CD14-positive monocyte (primary cell): Measurements from ENCODE around the gene MYL6. TPM values are rescaled to one million over a fixed set of nuclear protein-coding genes. Genes with fewer than 3 reads are reported as not detected.
A peak's percentile ranks its signal among the peaks of the same experiment; 100 is the strongest.

Source experiments
- DNase-seq, 3 donors: peaks; one replicate each; pipeline ENCODE4 v3.0.0-alpha.2; 2011 to 2022
- H2AFZ ChIP-seq: 2 replicates; pipeline ENCODE4 v1.6.0; 2012; ENCODE audit warnings: mild to moderate bottlenecking, low read depth, low read length, inconsistent platforms; ENCODE audit not compliant: insufficient read depth, poor library complexity, severe bottlenecking
- H3K27ac ChIP-seq, 2 donors: 1 replicate in 1 of 2; 2 replicates in 1 of 2; pipeline ENCODE4 v1.5.1; 2012 to 2013; ENCODE audit warnings: low read length in 2 of 2, control low read depth in 1 of 2, inconsistent platforms in 1 of 2, low read depth in 1 of 2, mild to moderate bottlenecking in 1 of 2
- H3K27me3 ChIP-seq, 2 donors: one replicate each; pipeline versions ENCODE4 v1.6.0 to v1.6.1; 2011 to 2013; ENCODE audit warnings: low read length in 2 of 2; ENCODE audit not compliant: control insufficient read depth in 2 of 2, insufficient read depth in 2 of 2
- H3K36me3 ChIP-seq, 2 donors: replicated peaks in 1 of 2; 1 replicate in 1 of 2; 2 replicates in 1 of 2; pipeline versions ENCODE4 v1.5.1 to v1.6.1; 2012 to 2013; ENCODE audit warnings: low read length in 2 of 2, control low read depth in 1 of 2, inconsistent platforms in 1 of 2, mild to moderate bottlenecking in 1 of 2; ENCODE audit not compliant: insufficient read depth in 2 of 2, control insufficient read depth in 1 of 2
- H3K4me1 ChIP-seq, 2 donors: 1 replicate in 1 of 2; 2 replicates in 1 of 2; pipeline versions ENCODE4 v1.5.1 to v1.6.1; 2012 to 2013; ENCODE audit warnings: low read length in 2 of 2, control low read depth in 1 of 2, inconsistent platforms in 1 of 2, mild to moderate bottlenecking in 1 of 2, moderate library complexity in 1 of 2; ENCODE audit not compliant: insufficient read depth in 2 of 2, control insufficient read depth in 1 of 2
- H3K4me2 ChIP-seq: replicated peaks from 2 replicates; pipeline ENCODE3; 2012; ENCODE audit warnings: low read length, moderate library complexity, mild to moderate bottlenecking; ENCODE audit not compliant: poor library complexity, severe bottlenecking; ENCODE audit errors: extremely low read depth
- H3K4me3 ChIP-seq, 3 experiments: fragments of 200-600 bp in 1 of 3; sonication (generic) in 1 of 3; replicated peaks in 1 of 3; 1 replicate in 2 of 3; 2 replicates in 1 of 3; pipeline ENCODE4 v1.5.1; 2011 to 2013; ENCODE audit warnings: low read length in 3 of 3, mild to moderate bottlenecking in 3 of 3, control low read depth in 2 of 3, low read depth in 2 of 3, inconsistent platforms in 1 of 3, moderate library complexity in 1 of 3
- H3K79me2 ChIP-seq: 2 replicates; pipeline ENCODE4 v1.6.0; 2012; ENCODE audit warnings: mild to moderate bottlenecking, control low read depth, inconsistent platforms, low read length, moderate library complexity; ENCODE audit not compliant: insufficient read depth
- H3K9ac ChIP-seq: 2 replicates; pipeline ENCODE4 v1.6.0; 2017; ENCODE audit warnings: low read length, mild to moderate bottlenecking; ENCODE audit not compliant: insufficient read depth, poor library complexity, severe bottlenecking
- H3K9me3 ChIP-seq, 2 donors: replicated peaks in 1 of 2; 1 replicate in 1 of 2; 2 replicates in 1 of 2; pipeline versions ENCODE4 v1.5.1 to v1.6.1; 2012 to 2013; ENCODE audit warnings: low read length in 2 of 2, control low read depth in 1 of 2; ENCODE audit not compliant: control insufficient read depth in 1 of 2, insufficient read depth in 1 of 2
- H4K20me1 ChIP-seq: 2 replicates; pipeline ENCODE4 v1.6.0; 2012; ENCODE audit warnings: mild to moderate bottlenecking, low read length, control low read depth, moderate library complexity; ENCODE audit not compliant: insufficient read depth
- H3K27ac Mint-ChIP-seq, 7 donors: one replicate each; pipeline ENCODE4 v1.8.0; 2020; ENCODE audit warnings: mild to moderate bottlenecking in 7 of 7, mixed read lengths in 7 of 7, moderate library complexity in 6 of 7, inconsistent platforms in 2 of 7
- H3K27me3 Mint-ChIP-seq, 3 donors: one replicate each; pipeline ENCODE4 v1.8.0; 2021 to 2022; ENCODE audit warnings: low read depth in 3 of 3, mild to moderate bottlenecking in 3 of 3, mixed read lengths in 3 of 3, moderate library complexity in 3 of 3, inconsistent platforms in 1 of 3
- H3K36me3 Mint-ChIP-seq, 2 donors: one replicate each; pipeline ENCODE4 v1.8.0; 2020; ENCODE audit warnings: mixed read lengths in 2 of 2, inconsistent platforms in 1 of 2, mild to moderate bottlenecking in 1 of 2
- H3K4me1 Mint-ChIP-seq: one replicate; pipeline ENCODE4 v1.8.0; 2020; ENCODE audit warnings: mild to moderate bottlenecking, mixed read lengths
- H3K4me3 Mint-ChIP-seq, 2 donors: one replicate each; pipeline ENCODE4 v1.8.0; 2020; ENCODE audit warnings: mild to moderate bottlenecking in 2 of 2, mixed read lengths in 2 of 2, moderate library complexity in 1 of 2
- H3K9me3 Mint-ChIP-seq, 7 donors: one replicate each; pipeline ENCODE4 v1.8.0; 2020 to 2022; ENCODE audit warnings: mixed read lengths in 7 of 7, mild to moderate bottlenecking in 6 of 7, moderate library complexity in 6 of 7, inconsistent platforms in 2 of 7
- WGBS: methylation state at CpG from one replicate; pipeline ENCODE4 v1.1.5; 2013; ENCODE audit warnings: missing lambda C conversion rate; ENCODE audit not compliant: insufficient coverage; 5-methylcytosine and 5-hydroxymethylcytosine counted together
- intact Hi-C, 2 donors: fragments of 100-400 bp; cut with micrococcal nuclease; formaldehyde crosslinking; loops; one replicate each; pipeline versions ENCODE4 v1.15.0 to v1.15.1; 2023
- polyA plus RNA-seq, 3 donors: library from polyadenylated mRNA; depleted of rRNA in 1 of 3; unstranded in 2 of 3; stranded (reverse) in 1 of 3; fragments of 300-500 nt in 2 of 3; fragments of >200 nt in 1 of 3; fragmentation: Illumina TruSeq in 2 of 3; gene quantifications; 1 replicate in 2 of 3; 2 replicates in 1 of 3; pipeline ENCODE4 v1.2.3, GENCODE V29; 2012 to 2021
- TF ChIP-seq, protein P1 (sequence below): fragments of 200-600 bp; IDR thresholded peaks from one replicate; pipeline ENCODE4 v1.8.0; 2022; ENCODE audit warnings: antibody characterized with exemption, mild to moderate bottlenecking

Gene MYL6
- polyA plus RNA-seq, 3 donors: 1,962 to 3,939 (median 3,189) TPM

DNA sequence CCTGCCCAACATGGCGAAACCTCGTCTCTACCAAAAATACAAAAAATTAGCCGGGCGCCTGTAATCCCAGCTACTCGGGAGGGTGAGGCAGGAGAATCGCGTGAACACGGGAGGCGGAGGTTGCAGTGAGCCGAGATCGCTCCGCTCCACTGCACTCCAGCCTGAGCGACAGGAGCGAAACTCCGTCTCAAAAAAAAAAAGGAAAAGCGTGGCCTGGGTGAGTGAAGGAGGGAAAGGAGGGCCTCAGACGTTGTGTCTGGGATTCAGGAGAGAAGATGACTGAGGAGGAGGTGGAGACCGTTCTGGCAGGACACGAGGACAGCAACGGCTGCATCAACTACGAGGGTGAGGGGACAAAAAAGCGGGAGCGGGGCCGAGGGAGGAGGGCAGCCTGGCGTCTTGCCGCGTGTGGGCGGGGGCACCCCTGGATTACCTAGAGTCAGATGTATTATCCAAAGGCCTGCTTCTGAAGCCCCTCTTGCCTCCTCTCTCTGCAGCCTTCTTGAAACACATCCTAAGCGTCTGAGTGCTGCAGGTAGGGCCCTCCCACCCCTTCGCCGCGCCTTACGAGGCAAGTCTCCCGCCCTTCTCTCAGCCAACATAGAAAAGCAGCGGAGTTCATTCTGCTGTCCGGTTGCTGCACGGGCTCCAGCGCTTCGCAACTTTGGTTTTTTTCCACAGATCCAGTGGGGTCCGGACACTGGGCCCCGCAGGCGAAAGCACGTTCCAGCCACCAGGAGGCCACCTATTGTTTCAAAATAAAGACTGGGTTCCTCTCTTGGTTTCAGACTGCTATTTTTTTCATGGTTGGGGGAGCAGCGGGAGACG is 744 bp upstream of the MYL6 start:
- H3K27me3 ChIP-seq: no peaks in the 10 kb centered on the region
- H3K4me1 Mint-ChIP-seq: peaks cover 47% of the 10 kb centered on the region
- TF ChIP-seq, protein P1, sequence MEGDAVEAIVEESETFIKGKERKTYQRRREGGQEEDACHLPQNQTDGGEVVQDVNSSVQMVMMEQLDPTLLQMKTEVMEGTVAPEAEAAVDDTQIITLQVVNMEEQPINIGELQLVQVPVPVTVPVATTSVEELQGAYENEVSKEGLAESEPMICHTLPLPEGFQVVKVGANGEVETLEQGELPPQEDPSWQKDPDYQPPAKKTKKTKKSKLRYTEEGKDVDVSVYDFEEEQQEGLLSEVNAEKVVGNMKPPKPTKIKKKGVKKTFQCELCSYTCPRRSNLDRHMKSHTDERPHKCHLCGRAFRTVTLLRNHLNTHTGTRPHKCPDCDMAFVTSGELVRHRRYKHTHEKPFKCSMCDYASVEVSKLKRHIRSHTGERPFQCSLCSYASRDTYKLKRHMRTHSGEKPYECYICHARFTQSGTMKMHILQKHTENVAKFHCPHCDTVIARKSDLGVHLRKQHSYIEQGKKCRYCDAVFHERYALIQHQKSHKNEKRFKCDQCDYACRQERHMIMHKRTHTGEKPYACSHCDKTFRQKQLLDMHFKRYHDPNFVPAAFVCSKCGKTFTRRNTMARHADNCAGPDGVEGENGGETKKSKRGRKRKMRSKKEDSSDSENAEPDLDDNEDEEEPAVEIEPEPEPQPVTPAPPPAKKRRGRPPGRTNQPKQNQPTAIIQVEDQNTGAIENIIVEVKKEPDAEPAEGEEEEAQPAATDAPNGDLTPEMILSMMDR: peak; percentile 58
- peaks cover 27 to 28% of the 10 kb centered on the region in 2 donors for H3K36me3 ChIP-seq
- H3K79me2 ChIP-seq: peaks cover 50% of the 10 kb centered on the region
- peak overlapping the region; percentile 86 for H3K4me2 ChIP-seq
- no peaks in the 10 kb centered on the region for H3K9me3 ChIP-seq
- peak overlapping the region; percentile 61 for H3K9ac ChIP-seq
- DNase-seq: peak; percentile 68 to 76 (median 69)
- H2AFZ ChIP-seq: peak overlapping the region; percentile 88
- H3K27ac Mint-ChIP-seq: peak overlapping the region; percentile 97 to 99 (median 98)
- intact Hi-C loops: loop anchor here (2.0 kb wide), 4 partner anchors 31 to 65 kb away; partner anchors contain the start of genes SMARCC2 (in 1 of the 2) and ZC3H10 (in 1 of the 2)
- H3K27me3 Mint-ChIP-seq: peaks cover 0 to 3% (median 2%) of the 10 kb centered on the region in 3 donors
- WGBS: 2% methylated on average over 34 of the region's 45 CpGs
- H3K4me3 Mint-ChIP-seq: peak overlapping the region; percentile 97 to 99
- peaks cover 38% of the 10 kb centered on the region for H4K20me1 ChIP-seq
- peak overlapping the region; percentile 35 to 96 (median 77) for H3K4me3 ChIP-seq
- H3K9me3 Mint-ChIP-seq: no peaks in the 10 kb centered on the region
- peaks cover 43 to 53% of the 10 kb centered on the region in 2 donors for H3K4me1 ChIP-seq
- peaks cover 28 to 30% of the 10 kb centered on the region in 2 donors for H3K36me3 Mint-ChIP-seq
- peak overlapping the region; percentile 80 to 90 for H3K27ac ChIP-seq

DNA sequence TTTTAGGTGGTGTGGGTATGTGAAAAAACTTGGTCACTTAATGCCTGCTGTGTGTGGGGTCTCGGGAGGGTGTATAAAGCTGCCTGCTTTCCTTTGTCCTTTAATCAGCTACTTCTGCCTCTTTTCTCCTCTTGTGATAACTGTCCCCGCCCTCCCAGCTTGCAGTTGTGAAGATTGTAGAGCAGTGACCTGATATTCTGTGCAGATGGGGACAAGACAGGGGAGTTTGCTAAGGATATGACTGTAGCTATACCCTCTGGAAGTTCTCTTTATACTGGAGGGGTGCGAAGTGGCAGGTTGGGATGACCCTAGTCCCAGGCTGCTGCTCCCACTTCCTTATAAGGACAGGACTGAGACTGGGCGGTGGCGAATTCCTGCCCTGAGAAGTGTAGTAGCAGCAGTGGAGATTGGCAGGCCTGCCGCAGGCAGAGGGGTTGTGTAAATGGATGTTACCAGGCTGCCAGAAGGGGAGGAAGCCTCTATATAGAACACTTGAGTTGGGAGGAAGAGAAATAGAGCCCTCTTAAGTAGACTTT is 835 bp downstream of the MYL6 start:
- H3K9ac ChIP-seq: peak overlapping the region; percentile 85
- peaks cover 0 to 3% (median 2%) of the 10 kb centered on the region in 3 donors for H3K27me3 Mint-ChIP-seq
- TF ChIP-seq, protein P1: no peak
- peak in 2 of 3 donors; percentile 58 to 59 for DNase-seq
- H4K20me1 ChIP-seq: peaks cover 54% of the 10 kb centered on the region
- no peaks in the 10 kb centered on the region for H3K9me3 Mint-ChIP-seq
- H3K4me1 ChIP-seq: peaks cover 35 to 43% of the 10 kb centered on the region in 2 donors
- peak overlapping the region; percentile 35 for H2AFZ ChIP-seq
- peak overlapping the region; percentile 97 to 99 for H3K4me3 Mint-ChIP-seq
- peaks cover 36% of the 10 kb centered on the region for H3K4me1 Mint-ChIP-seq
- H3K4me2 ChIP-seq: peak overlapping the region; percentile 95
- peak overlapping the region; percentile 97 to 99 (median 98) for H3K27ac Mint-ChIP-seq
- peaks cover 41 to 43% of the 10 kb centered on the region in 2 donors for H3K36me3 ChIP-seq
- H3K27ac ChIP-seq: peak overlapping the region; percentile 90 to 94
- 0% methylated on average over 2 of the region's 6 CpGs for WGBS
- peak overlapping the region; percentile 77 to 96 (median 84) for H3K4me3 ChIP-seq
- peaks cover 42 to 46% of the 10 kb centered on the region in 2 donors for H3K36me3 Mint-ChIP-seq
- H3K79me2 ChIP-seq: peaks cover 54% of the 10 kb centered on the region
- no peaks in the 10 kb centered on the region for H3K27me3 ChIP-seq
- intact Hi-C loops: loop anchor here (2.0 kb wide), 4 partner anchors 30 to 64 kb away; partner anchors contain the start of genes SMARCC2 (in 1 of the 2) and ZC3H10 (in 1 of the 2)
- H3K9me3 ChIP-seq: no peaks in the 10 kb centered on the region
